ENCODE measurements around the gene SCYGR4.
"Not testable (repeated sequence)": the region's sequence is repeated elsewhere in the genome, so short reads cannot be mapped to it uniquely, and the experiment has no call there.

Gene SCYGR4

DNA sequence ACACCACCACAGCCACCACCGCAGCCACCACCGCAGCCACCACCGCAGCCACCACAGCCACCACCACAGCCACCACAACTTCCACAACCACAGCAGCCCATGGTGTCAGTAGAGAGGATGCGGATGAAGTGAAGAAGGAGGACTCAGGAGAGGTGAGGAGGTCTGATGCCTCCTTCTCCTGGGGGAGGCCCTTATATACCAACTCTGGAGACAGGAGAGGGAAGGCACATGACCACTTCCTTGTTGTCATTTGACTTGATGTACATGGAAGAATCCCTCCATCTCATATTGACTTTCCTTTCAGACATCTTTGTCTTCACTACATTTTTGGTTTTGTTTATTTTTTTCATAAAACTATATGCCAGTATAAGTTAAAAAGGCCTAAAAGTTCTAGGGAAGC is 2.6 kb upstream of the SCYGR4 start, which contains the start of gene SCYGR3:
Gene SCYGR3 (minus strand): TSS at position 101 of the 400 bp plus-strand sequence. CDS start 0 bp downstream, at position 101.
- no peak for DNase-seq

GRCh38 chr2:227615181-227615580 is 2.1 kb upstream of the SCYGR4 start:
- DNase-seq = no peak

DNA sequence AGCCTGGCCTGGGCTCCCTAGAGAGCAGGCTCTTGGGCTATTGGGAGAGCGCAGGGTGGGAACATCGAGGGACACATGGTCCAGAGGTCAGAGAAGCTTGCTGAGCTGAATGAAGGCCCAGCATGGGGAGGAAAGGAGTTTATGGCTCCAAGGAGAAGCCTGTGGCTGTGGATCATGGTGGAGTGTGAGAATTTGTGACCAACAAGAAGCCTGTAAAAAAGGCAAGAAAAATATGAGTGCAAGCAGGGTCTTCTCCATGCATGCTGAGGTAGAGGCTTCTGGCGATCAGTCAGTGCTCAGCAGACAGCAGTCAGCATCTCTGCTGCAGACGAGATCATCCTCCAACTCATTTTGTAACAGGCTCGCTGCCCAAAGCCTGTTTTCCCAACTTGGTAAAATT is 1.4 kb upstream of the SCYGR4 start:
- DNase-seq = no peak

DNA sequence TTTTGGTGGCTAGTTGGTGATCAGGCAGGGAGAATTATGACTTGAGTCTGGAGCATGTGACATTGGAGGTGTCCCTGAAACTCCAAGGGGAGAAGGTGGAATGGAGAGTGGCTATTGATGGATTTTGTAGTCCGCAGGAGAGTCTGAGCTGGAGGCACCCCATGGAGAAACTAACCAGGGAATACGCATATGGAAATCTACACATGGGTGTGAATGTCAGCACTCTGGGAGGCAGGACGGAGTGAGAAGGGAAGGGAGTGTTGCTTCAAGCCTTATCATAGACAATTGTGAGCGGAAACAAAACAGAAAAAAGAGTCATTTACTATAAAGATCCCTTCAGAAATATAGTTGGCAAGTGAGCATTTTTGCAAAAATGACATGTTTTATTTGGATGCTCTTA is 667 bp upstream of the SCYGR4 start:
- DNase-seq = no peak

DNA sequence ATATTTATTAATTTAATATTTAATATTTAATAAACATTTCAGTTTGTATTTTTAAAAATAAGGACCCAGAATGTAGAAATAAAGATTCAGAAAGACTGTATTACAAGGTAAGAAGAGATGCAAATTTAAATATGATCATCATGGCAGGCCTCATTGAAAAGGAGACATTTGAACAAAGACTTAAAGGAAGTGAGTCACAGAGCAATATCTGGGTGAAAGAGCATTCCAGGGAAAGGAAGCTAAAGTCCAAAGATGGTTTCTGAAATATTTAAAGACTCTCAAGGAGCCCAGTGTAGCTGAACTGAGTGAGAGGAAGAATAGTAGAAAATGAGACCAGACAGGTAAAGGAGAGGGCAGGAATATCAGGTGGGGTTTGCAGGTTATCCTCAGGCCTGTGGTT is 5.9 kb downstream of the SCYGR4 start:
- DNase-seq = no peak

DNA sequence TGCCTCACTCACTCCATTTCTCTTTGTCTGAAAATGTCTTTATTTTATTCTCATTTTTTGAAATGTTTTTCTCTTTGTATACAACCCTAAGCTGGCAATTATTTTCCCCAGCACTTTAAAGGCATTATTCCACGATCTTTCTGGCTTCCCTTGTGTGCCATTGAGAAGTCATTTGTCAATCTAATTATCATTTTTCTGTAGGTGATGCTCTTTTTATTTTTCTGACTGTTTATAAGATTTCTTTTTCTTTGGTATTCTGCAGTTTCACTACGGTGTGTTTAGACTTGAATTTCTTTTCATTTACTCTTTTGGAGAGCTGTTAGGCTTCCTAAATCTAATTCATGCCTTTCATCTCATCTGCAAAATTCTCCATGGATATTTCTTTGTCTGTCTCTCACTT is 8.1 kb downstream of the SCYGR4 start:
- no peak for DNase-seq

GRCh38 chr2:227626580-227627151 is 9.4 kb downstream of the SCYGR4 start:
- DNase-seq = no peak

- DNase-seq = no peak
Measured at GRCh38 chr2:227627769-227628168, 10.5 kb downstream of the SCYGR4 start.

DNA sequence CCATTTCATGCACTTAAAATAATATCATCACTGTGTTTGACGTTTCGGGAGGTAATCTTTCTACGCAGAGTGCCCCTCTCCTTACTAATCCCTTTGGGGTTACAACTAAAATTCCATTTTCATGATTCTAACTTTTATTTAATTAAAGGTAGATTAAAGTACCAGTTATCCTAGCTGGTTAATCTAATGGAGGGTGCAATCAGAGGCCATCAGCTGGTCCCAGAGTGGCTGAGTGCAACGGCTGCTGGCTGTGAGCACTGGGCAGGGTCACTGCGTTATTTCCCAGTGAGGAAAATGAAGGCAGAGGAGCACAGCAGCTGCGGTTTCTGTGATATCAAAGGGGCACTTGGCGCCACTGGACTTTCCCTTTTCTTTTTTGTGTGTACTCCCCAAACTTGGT is 12.1 kb downstream of the SCYGR4 start:
- DNase-seq = no peak

DNA sequence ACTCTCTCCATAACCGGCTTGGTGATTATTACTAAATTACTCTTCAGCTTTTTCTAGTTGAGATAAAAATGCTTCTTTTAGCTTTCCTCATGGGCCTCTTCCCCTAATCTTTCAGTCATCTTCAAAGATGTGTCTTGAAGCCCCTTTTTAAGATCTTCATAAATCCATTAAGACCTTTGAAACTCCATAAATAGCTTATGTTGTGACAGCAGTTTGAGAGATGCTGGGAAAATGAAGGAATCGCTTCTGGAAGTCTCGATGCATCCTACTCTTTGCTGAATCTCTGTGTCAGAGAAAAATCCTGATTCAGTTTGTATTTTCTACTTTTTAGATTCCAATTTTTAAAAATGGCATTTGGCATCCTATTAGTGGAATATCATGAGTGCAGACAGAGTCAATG is 13.0 kb downstream of the SCYGR4 start:
- DNase-seq = no peak

DNA sequence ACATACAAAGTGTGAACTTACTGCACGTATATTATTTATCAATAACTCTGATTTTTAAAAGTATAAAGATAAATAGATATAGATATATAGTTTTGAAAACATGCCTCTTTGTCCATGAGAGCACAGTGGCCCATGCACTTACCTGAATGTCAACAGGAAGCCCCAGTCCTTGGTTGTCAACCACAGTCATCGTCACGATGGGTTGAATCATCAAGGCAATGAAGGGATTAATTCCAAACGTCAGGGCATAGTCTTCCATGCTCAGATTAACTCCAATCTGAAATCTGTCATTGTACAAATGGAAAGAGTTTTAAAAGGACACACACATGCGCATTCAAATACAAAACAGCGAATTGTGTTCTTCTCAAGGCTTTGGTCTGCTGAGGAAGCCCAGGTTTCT is 15.5 kb downstream of the SCYGR4 start:
- no peak for DNase-seq

DNA sequence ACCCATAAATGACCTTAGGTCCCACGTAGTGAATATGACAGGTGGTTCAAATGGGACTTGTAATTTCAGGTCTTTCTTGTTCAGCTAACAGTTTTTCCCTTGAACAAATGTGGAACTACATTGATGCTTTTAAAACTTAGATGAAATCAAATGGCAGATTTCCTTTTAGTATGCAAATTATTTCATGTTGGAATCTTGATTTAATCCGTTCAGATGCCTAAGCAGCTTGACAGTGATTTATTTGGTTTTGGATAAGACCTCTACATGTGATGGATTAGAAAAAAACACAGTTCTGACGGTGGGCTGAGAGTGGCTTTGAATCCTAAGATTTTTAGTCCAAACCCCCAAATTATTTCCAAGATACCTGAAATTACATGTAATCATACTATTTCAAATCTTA is 16.9 kb downstream of the SCYGR4 start:
- no peak for DNase-seq

DNA sequence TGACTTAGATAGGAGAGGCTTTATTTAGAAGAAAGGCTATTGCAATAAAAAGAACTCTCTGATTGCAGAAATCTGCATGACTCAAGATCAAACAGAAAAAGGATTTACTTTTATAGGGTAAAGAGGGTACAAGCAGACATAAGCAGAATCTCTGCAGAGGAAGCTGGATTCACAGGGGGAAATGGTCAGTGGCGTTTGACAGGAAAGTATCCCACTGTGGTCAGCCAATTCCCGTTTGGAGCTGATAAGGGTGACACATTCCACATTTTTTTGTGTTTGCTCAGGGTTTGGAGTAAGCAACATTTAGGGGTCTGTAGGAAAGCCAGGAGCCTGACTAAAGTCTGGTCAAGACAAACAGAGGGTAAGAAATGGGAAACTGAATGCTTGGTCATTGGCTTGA is 25.4 kb downstream of the SCYGR4 start:
- no peak for DNase-seq

DNA sequence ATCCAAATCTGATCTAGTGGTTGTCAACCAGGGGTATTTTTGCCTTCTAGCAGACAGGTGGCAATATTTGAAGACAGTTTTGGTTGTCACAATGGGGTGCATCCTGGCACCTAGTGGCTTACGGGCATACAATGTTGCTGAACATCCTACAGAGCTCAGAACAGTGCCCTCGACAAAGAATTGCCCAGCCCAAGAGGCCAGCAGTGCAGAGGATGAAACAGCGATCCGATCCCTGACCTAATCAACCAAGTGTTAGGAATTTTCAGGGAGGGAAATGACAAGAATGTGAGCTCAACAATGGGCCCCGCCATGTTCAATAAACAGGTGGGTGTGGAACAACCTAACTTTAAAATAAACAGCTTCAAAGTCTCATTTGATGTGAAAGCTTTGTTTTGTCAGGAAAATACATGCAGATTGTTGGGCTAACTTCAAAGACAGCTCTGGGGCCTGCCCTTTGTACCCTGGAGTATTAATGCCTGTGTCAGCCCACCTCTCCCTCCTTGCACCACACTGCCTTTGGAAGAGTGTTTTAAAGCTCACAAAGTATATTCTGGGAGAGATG is 26.8 kb downstream of the SCYGR4 start:
- DNase-seq = no peak

DNA sequence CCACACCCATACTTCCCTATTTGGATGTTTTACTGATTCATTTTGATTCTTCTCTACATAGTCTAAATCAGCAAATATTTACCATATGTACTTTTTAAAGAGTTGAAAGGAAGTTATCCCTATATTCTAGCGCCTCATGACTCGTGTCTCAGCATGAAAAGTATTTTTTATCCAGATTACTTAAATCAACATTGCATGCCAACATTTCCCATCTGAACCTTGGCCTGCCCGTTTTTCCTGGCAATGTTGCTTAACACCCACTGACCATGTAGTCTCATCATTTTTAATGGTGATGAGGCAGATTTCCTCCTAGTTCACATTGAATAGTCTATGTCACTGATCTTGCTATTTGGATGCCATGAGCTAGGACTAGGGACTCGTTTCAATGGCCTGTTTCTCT is 36.1 kb downstream of the SCYGR4 start:
- no peak for DNase-seq

GRCh38 chr2:227654426-227654825 is 37.1 kb downstream of the SCYGR4 start:
- DNase-seq = no peak

DNA sequence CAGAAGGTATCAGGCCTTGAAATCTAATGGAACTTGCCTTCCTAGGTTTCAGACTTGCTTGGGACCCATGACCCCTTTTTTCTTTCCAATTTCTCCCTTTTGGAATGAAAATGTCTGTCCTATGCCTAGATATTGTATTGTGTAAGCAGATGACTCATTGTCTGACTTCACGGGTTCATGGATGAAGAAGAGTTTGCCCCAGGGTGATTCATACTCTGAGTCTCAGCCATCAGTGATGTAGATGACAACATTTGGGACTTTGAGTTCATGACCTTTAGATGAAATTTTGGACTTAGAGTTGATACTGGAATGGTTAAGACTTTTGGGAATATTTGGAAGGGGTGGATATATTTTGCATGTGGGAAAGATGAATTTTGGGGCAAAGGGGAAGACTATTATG is 38.2 kb downstream of the SCYGR4 start:
- no peak for DNase-seq

DNA sequence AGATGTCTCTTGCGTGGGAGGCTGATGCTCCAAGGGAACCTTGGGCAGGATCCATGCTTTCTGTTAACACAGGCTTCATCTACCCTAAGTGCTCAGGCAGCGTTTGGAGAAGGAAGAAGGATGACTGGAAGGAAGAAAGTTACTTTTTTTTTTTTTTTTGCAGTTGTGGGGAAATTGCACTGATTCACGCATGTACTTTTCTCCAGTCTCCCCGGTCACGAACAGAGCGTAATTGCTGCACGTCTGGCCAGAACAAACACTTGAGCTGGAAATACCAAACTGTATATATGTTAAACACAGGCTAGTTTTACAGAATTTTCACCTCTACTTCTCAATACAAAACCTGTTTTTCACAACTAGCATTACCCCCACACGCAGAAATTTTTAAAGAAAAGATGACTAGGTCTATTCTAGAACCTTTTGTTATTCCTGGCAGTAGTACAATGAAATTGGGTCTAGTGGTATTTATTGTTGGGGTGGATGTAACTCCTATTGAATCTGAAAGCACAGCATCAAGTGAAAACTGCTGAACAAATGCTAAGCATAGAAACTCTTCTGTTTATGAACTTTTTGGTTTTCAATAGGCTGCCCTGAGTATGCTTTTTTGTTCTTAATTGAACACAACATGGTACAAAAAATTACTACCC is 40.0 kb downstream of the SCYGR4 start:
- no peak for DNase-seq

DNA sequence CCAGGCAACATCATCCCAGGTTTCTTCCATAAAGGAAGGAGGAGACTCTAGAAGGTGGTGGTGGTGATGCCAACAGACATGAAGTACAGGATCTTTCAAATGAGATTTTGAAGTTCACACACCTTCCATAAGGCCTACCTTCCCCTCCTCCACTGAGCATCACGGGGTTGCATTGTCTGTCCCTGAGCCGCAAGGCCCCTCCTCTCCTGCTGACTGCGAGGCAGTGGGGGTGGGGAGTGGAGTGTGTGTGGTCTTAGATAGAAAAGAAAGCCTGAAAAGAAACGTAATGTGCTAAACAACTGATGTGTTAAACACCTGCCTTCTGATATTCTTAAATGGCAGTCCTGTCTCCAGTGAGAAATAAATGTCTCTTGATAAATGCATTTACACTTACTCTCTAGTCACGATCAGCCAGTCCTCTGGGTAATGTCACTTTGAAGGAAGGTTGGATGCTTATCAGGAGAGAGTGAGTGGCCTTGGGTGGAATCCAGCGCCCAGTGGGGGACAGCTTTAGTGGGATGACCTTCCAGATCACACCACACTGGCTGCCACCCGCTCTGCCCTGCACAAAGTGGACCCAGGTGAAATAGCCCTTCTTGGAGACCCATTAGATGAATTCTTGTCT is 43.8 kb downstream of the SCYGR4 start:
- no peak for DNase-seq

- no peak for DNase-seq
Measured at GRCh38 chr2:227661827-227662226, 44.5 kb downstream of the SCYGR4 start.

DNA sequence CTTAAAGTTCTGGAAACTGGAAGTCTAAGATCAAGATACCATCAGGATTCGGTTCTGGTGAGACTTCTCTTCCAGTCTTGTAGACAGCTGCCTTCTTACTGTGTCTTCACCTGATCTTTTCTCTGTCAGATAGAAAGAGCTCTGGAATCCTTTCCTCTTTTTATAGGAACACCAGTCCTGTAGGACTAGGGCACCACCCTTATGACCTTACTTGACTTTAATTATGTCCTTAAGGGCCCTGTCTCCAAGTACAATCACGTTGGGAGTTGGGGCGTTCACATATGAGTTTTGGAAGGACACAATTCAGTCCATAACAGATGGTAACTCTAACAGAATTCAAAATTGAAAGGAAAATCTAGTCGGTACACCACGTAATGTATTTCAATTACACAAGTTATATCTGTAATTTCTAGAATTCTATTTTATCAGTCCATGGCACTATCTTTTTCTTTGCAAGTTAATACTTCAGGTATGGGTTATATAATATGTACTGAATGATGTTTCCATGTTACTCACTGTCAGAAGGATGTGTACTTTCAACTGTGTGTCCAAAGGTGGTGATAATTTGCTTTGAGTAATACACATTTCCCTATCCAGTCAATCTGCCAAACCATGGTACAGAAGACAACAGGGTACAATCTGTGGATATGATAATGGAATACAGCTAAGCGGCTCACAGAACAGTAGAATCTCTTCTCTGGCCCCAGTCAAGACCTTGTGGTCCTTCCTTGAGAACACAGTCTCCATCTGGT is 48.1 kb downstream of the SCYGR4 start:
- no peak for DNase-seq

DNA sequence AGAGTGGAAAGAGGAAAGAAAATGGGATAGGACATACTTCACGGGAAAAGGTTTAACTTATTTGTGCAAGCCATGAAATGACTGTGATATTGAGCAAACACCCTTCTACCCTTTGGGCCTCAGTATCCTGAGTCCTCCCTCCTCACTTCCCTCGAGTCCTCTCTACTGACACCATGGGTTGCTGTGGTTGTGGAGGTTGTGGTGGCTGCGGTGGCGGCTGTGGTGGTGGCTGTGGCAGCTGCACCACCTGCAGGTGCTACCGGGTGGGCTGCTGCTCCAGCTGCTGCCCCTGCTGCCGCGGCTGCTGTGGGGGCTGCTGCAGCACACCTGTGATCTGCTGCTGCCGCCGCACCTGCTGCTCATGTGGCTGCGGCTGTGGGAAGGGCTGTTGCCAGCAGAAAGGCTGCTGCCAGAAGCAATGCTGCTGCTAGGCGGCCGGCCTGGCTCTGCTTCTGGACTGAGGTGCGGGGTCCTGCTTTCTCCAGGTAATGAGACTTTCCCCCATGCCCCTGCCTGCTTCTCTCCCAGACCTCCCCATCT is 49.4 kb downstream of the SCYGR4 start, which contains the start of gene SCYGR5:
Gene SCYGR5 (plus strand): TSS at position 174 of the 540 bp plus-strand sequence. CDS start 0 bp downstream, at position 174.
- not testable (repeated sequence) for DNase-seq
